ENCODE results near the gene BMP10. TPM values are rescaled to one million over a fixed set of nuclear protein-coding genes. Genes with fewer than 3 reads are reported as not detected.

BMP10 gene
- total and polyA plus RNA-seq, 10 of the 15 experiments (the other 5 are each of a cell fraction or from before 2014, with no cell fraction given), result 0.04 TPM; not detected in 9

- Histone ChIP-seq H3K9ac (ENCODE audit: control insufficient read depth, insufficient read depth, low read length) (no peak overlapping the region), H3K4me2 (ENCODE audit: control insufficient read depth, insufficient read depth) (no peak overlapping the region), H3K27me3 (replicated peaks in 1 of 2; ENCODE audit: control insufficient read depth in 2 of 2, insufficient read depth in 2 of 2, low read length in 1 of 2) (peaks cover 3 to 11% of the 10 kb centered on the region in 2 experiments; a peak in 3 of 4 replicates), H3K27ac (ENCODE audit: control insufficient read depth, insufficient read depth) (no peak overlapping the region), H3K79me2 (ENCODE audit: control insufficient read depth, insufficient read depth, low read length) (no peaks in the 10 kb centered on the region), H2AFZ (ENCODE audit: control insufficient read depth, low read depth, low read length) (no peak overlapping the region), H3K36me3 (ENCODE audit: control insufficient read depth in 2 of 2, insufficient read depth in 2 of 2, low read length in 1 of 2) (no peaks in the 10 kb centered on the region), H3K4me1 (ENCODE audit: control insufficient read depth, insufficient read depth, low read length) (no peaks in the 10 kb centered on the region), H3K4me3 (no peak overlapping the region), H3K9me3 (replicated peaks; ENCODE audit: control insufficient read depth, insufficient read depth, low read length) (no peaks in the 10 kb centered on the region), H4K20me1 (ENCODE audit: control insufficient read depth, insufficient read depth) (no peaks in the 10 kb centered on the region)
- no peak for DNase-seq (ENCODE audit: low read depth, low spot score)
- ChIA-PET CTCF (interaction anchor here (0.9 kb wide), 1 partner anchor 139 kb away, joined by 4 read pairs; no protein-coding TSS in a partner anchor), POLR2A (no interaction called here), SMC1A (ENCODE audit: uncharacterized antibody, unreplicated experiment) (no interaction called here), RAD21 (ENCODE audit: unreplicated experiment) (no interaction called here)
- no peak for FAIRE-seq
- intact Hi-C loops (cut with micrococcal nuclease; ENCODE audit: unreplicated experiment) (no loop called here), in situ Hi-C loops (cut with MboI) (no loop called here)
- ATAC-seq, result no peak
- WGBS (ENCODE audit: insufficient coverage, insufficient replicate concordance, low lambda C conversion rate, missing lambda C conversion rate), result 52% methylated on average over 3 of the region's 3 CpGs
- BruUV-seq (replicated peaks), result no TSS peak
- TF ChIP-seq GABPA (IDR thresholded peaks at IDR 0.05; ENCODE audit: low read depth) (no peak), ZNF622 (IDR thresholded peaks at IDR 0.05) (no peak), ZZZ3 (IDR thresholded peaks at IDR 0.05; ENCODE audit: control insufficient read depth, insufficient read length, low read depth) (no peak), PRDM15 (CRISPR knock-in tag; IDR thresholded peaks at IDR 0.05) (no peak), CBX3 (IDR thresholded peaks at IDR 0.05; ENCODE audit: borderline replicate concordance, low read depth) (no peak), NRF1 (conservative IDR thresholded peaks at IDR 0.05; ENCODE audit: low read depth, low read length) (no peak), LARP7 (IDR thresholded peaks at IDR 0.05) (no peak), HDGF (IDR thresholded peaks at IDR 0.05) (no peak)
Observed at GRCh38 chr2:68850524-68850923, 20.7 kb downstream of the BMP10 start.

Data from GM12878 (cell line).